Activated CD8-positive, alpha-beta memory T cell treated with anti-CD3 and anti-CD28 coated beads, Interleukin-2, amount 50 U/mL, for 1 hour (primary cell): ENCODE measurements around the gene TP53BP1.
A peak's percentile ranks its signal among the peaks of the same experiment; 100 is the strongest.
"Not testable (repeated sequence)": the region's sequence is repeated elsewhere in the genome, so short reads cannot be mapped to it uniquely, and the experiment has no call there.

ENCODE experiments used
- DNase-seq: peaks from one replicate; pipeline ENCODE4 v3.0.0-alpha.2; 2020; ENCODE audit errors: extremely low read depth

TP53BP1 gene

DNA sequence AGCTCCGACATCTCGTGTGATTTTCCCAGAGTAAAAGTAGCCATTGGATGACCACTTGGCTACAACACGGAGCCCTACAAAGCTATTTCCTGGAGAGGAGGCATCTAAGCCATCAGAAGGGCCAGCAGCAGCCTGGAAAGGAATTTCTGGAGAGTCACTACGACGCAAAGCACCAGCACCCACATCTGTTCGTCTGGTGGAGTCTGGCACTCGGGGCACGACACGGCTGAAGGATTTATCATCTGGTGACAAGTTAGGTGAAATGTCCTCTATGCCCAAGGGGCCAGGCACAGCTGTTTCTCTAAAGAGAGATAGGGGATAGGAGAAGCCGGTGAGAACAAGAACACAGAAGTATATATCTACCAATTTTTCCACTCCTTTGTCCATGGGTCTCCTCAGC, 72.5 kb downstream of the TP53BP1 start:
- DNase-seq, result no peak

DNA sequence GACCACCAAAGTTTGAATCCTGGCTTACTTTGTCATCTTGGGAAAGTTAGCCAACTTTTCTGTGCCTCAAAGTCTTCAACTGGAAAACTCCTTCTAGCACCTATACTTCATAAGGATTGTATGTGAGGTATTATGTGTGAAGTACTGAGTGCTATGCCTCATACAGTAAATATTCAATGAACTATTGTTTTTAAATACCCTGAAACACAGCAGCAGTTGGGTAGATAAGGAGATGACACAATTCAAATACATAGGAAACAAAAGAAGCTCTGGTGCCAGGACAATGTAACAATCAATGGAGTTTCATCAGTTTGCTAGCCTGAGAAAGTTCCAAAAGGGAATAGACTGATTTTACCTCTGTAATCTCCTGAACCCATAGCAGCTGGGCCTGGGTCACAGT, 78.8 kb downstream of the TP53BP1 start:
- DNase-seq, result no peak

DNA sequence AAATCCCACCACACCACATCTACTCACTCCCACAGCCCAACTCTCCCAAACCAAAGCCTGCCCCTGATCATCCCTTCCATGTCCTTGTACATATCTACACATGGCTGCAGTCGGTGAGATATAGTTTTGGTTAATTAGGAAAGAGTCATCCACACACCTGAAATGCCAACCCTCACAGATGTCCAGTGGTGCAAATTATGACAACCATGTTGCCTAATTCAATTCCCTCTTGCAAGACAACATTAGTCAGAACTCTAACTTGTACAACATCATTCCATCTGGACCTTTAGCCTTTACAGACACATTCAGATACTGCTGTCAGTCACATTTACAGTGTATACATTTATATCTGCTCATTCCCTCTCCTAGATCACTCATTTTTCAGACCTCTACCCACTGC, 80.9 kb downstream of the TP53BP1 start:
- DNase-seq, result no peak

DNA sequence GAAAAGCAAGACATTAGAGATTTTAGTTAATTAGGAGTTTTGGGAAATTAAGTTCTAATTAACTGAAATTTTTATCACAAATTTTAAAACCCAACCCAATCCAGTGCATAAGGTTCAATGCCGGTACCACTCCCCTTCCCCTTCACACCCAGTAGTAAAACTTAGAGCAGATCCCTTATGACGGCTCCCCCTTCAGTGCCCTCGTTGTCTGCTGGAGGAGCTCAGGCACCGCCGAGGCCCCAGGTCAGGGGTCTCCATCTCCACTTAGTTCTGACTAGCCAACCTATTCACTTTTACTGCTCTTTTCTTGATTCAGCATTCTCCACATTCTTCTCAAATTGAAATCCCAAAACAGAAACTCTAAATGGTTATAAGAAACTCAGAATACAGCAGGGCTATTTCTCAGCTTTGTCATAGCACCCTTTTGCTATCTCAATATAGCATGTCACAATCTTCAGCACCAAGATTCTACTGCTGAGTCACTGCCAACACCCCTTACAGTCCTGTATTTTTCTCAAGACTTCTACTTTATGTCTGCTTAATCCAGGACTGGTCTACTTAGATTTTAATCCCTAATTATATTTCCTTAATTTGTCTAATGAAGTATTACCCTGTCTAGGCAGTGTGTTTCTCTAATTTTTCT, 82.3 kb downstream of the TP53BP1 start:
- no peak for DNase-seq

DNA sequence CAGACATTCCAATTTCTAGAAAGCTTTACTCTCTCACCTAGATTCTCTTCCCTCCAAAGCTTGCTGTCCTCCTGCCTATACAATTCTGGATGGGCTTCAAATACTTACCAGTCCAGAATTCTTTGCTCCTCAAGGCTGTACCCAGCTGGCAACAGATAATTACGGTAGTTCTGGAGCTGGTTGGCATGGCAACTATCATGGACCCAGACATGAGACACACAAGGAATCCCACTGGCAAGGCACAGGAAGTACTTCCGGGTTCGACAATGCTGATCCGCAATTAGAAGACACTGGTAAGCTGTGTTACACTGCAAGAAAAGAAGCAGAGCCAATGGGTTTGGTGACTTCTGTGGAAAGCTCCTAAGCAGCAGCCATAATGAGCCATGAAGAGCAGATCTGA, 84.2 kb downstream of the TP53BP1 start:
- DNase-seq, result no peak

DNA sequence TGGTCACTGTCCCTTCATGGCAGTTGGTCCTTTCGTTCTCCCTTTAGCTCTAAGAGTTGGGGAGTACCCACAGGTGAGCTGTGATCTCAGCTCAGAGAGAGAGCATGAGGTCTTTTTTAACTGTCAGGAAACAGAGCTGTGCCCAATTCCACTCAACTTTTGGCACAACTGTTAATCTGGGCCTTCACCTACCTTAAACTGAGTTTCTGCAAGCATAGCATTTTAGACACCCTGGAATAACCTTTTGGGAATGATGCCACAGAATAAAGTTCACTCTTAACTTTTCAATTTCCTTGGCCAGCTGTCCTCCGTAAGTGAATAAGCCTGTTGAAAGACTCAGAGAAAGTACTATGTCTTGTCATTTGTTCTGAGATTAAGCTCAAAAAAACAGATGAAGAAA, 86.1 kb downstream of the TP53BP1 start:
- no peak for DNase-seq

DNA sequence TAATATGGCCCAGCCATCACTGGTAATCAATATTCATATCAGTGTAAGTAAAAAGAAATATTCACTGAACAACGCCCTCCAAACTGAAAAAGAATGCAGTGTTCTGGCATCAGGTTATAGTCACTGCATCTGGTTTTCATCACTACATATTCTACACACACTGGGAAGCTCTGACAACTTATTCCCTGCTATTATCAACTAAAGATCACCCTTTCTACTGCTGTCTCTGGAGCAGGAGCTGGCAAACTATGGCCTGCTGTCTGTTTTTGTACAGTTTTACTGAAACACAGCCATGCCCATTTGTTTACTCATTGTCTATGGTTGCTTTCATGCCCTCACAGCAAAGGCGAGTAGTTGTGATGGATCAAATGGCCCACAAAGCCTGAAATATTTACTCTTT, 86.8 kb downstream of the TP53BP1 start:
- no peak for DNase-seq

DNA sequence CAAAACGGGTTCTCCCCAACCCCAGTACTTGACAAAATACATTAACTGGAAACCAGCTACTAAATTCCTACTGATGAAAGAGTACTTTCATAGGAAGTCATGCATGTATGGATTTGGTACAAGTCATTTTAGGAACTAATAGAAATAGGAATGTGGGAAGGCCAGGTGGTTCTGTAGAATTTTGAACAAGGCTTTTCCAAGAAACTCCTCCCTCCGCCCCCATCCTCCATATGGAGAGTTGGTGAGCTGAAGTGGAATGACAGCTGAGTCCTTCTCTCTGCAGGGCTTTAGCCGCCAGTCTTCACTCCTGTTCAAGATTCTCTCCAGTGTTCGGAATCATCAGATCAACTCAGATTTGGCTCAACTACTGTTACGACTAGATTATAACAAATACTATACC, 88.8 kb downstream of the TP53BP1 start:
- no peak for DNase-seq

DNA sequence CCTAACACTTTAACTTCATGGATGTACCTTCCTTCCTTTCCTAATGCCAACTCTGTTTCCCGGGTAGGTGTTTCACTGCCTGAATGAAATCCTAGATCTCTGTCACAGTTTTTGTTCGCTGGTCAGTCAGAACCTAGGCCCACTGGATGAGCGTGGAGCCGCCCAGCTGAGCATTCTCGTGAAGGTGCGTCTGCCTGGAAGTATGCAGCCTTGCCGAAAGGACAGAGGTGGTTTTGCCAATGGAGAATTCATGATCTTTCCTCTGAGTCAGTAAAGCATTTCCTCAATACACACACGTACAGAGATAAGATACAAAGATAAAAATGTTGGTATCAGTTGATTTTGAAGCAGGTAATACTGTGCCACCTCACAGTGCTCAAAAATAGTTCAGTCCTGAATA, 89.3 kb downstream of the TP53BP1 start:
- no peak for DNase-seq

DNA sequence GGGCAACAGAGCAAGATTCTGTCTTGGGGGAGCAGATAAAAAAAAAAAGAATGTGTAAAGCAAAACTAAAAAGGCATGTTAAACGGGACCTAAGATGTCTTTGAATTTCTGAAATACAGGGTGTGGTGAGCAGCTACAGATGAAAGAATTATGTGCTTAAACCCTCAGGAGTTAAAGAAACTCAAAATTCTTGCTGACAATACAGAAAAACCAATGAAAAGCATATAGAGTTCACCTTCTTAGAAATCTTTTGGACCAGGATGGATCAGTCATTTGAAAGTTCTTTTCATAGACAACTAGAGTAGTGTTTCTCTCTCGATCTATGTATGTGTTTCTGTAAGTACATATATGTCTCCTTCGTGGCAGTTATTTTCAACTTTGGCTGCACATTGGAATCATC, 90.7 kb downstream of the TP53BP1 start:
- DNase-seq, result no peak

DNA sequence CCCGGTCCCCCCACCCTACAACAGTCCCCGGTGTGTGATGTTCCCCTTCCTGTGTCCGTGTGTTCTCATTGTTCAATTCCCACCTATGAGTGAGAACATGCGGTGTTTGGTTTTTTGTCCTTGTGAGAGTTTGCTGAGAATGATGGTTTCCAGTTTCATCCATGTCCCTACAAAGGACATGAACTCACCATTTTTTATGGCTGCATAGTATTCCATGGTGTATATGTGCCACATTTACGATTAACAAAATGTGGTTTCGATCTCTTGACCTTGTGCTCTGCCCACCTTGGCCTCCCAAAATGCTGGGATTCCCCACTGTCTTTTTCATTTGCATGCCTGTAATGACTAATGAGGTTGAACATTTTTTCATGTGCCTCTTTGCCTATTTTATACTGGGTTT, 99.4 kb downstream of the TP53BP1 start:
- DNase-seq, result not testable (repeated sequence)

DNA sequence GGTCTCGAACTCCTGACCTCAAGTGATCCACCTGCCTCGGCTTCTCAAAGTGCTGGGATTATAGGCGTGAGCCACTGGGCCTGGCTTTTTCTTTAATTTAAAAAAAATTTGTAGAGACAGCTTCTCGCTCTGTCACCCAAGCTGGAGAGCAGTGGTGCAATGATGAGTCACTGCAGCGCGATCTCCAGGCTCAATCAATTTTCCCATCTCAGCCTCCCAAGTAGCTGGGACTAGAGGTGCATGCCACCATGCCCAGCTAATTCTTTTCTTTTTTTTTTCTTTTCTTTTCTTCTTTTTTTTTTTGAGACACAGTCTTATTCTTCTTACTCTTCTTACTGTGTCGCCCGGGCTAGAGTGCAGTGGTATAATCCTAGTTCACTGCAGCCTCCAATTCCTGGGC, 102.2 kb downstream of the TP53BP1 start:
- no peak for DNase-seq

DNA sequence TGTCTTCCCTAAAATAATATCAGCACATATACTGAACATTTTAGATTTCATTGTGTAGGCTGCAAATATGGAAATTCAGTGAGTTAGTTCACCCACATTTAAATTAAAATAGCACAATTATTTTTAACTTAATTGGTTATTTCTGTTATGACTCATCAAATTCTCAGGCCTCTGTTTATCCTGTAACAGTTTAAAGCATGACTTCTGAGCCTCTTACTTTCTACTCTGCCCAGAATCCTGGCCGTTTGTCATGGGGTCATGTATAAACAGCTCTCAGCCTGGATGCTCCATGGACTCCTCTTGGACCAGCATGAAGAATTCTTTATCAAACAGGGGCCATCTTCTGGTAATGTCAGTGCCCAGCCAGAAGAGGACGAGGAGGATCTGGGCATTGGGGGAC, 109.9 kb downstream of the TP53BP1 start:
- DNase-seq, result no peak

DNA sequence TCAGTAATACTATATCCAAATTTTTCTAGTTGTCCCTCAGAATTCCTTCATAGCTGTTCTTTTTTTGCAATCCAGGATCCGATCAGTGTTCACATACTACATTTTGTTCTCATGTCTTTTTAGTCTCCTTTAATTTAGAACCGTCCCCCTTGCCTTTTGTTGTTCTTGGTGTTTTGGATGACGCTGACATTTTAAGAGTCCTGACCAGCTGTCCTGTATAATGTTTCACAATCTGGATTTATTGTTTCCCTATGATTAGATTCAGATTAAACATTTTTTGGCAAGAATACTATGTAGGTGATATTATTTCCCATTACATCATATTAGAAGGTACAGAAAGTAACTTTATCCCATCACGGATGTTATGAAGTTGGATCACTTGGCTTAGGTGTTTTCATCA, 110.6 kb downstream of the TP53BP1 start:
- DNase-seq, result no peak

DNA sequence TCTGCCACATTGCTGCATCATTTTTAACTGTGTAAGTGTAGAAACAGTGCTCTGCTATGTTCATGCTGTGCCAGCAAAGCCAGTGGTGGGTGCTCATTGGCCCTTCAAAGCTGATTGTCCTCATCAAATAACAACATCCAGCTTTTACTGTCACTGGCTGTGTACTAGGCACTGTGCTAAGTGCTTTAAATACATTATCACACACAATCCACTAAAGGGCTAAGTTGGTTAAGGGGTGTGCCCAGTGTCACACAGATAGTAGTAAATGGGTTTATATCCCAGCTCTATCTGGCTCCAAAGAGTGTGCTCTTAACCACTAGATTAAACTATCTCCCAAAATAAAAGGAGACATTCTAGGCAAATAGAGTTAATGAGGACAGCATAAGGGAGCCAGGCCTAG, 114.4 kb downstream of the TP53BP1 start:
- no peak for DNase-seq

DNA sequence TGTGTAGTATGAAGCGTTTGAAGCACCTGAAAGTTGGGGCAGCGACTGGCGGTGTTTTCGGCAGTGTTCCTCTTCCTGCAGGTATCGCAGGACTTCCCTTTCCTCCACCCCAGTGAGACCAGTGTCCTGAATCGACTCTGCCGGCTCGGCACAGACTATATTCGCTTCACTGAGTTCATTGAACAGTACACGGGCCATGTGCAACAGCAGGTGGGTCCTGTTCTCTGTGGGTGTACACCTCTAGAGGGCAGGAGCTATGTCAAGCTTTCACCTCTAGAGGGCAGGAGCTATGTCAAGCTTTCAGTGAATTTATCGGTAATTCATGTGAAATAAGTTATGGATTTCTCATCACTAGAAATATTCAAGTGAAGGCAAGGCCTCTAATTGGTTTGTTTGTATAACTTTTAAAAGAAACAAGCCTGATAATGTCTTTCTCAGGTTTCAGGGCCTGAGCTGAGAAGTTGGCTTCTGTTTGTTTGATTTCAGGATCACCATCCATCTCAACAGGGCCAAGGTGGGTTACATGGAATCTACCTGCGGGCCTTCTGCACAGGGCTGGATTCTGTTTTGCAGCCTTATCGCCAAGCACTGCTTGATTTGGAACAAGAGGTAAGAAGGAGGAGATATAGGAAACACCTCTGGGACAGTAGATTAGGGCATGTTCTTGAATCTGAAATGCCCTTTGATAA, 116.8 kb downstream of the TP53BP1 start:
- no peak for DNase-seq

DNA sequence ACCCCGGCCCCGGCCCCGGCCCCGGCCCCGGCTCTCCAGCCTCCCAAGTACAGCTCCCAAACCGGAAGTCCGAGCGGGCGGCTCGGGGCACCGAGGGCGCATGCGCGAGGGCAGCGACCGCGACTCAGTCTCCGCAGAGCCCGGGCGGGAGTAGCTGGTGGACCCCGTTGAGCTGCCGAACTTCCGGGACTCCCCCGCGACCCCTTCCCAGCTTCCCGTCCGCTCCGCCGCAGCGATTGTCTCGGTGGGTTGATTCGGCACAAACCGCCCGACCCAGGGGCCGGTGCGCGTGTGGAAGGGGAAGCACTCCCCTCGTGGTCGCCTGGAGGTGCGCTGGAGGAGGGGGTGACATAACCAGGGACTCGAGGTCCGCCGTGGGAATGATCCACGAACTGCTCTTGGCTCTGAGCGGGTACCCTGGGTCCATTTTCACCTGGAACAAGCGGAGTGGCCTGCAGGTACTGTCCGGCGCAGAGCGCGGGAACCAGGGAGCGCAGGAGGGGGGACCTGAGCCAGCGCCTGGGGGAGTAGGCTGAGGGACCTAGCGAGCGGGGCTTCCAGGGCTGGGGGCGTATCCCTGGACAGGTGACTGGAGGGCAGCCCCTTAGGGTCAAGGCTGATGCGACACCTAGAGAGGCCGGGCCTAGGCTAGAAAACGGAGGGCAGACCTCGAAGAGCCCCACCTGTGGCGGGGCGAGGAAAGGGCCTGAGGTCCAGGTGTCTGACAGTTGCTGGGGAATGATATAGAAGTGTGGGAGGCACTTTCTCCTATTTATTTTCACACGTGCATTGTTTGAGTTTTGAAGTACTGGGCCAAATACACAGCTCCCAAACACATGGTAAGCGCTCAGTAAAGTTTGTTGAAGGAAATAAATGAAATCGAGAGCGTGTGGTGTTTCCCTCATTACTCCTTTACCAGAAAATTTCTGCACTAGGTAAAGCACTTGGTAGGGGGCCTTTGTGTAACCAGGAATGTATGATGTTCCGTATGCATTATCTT, 121.7 kb downstream of the TP53BP1 start, which contains the start of the genes TUBGCP4 and ZSCAN29:
TSS of gene TUBGCP4 (plus strand) at position 127 of the 1,000 bp plus-strand sequence. CDS start at position 381, 254 bp downstream.
TSS of gene ZSCAN29 (minus strand) at position 69 of the 1,000 bp plus-strand sequence. CDS start 1,130 bp downstream, outside the sequence.
- peak; percentile 25 for DNase-seq

DNA sequence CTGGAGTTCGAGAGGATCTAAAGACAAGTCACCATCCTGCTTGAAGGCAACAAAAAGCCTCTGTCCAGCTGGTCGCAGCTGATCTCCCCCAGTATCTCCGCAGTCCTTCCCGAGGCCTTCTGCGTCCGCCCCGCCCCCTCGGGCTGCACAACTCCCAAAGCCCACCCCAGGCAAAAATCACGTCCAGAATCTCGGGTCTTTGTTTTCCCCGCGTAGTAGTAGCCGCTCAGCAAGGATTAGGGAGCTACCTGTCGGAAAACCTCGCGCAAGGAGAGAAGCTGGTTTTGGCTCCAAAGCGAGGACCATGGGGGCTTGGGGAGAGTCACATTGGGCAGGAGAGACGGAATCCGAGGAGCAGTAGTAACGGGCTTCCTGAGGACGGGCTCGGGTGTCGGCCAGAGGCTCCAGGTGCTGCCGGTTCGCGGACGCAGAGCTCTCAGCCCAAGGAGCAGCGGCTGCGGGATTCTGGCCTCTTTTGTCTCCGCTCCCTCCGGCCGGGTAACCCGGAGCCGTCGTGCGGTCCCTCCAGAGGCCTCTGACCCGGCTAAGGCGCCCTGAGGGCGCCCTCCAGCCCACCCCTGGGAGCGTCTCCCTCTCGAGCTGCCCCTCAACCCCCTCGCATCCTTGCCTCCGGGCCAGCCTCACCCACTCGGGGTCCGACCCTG, 122.5 kb downstream of the TP53BP1 start:
- DNase-seq, result no peak

DNA sequence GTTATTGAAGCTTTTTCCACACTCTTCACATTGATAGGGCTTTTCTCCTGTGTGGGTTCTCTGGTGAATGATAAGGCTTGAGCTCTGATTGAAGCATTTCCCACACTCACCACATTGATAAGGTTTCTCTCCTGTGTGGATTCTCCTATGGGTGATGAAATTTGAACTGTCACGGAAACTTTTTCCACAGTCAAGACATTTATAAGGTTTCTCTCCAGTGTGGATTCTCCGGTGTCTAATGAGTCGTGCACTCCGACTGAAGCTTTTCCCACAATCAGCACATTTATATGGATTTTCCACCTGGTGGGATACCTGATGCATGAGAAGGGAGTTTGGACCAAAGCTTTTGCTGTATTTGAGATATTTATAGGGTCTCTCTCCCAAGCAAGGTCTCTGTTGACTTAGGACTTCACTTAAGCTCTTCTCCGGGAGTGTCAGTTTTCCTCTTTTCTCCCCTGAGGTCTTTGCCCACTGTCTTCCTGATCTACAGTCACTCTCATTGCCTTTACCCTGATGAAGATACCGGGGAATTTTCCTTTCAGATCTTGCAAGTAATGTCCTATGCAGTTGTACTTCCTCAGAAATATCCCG, 131.5 kb downstream of the TP53BP1 start:
- DNase-seq, result no peak

DNA sequence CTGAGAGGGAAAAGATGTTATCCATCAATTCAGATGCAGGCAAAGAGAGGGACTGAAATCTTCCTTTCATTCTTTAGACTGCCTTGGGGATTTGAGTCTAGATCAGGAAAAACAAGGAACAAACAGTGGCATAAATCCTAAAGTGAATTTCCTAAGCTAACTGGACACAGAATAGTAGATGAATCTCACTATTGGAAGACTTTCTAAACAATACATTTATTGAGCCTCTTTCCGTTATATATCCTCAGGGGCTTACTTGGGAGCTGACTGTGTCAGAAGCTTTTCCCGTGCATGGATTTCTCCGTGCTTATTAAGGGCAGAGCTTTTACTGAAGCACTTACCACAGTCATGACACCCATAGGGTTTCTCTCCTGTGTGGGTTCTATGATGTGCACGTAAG, 132.1 kb downstream of the TP53BP1 start:
- no peak for DNase-seq
